H1 (cell line): ENCODE data around the gene OR4S1. TPM values are rescaled to one million over a fixed set of nuclear protein-coding genes. Genes with fewer than 3 reads are reported as not detected.

ENCODE experiments used
- CHD1 ChIP-seq: IDR thresholded peaks from 2 replicates; pipeline ENCODE4 v1.6.1; 2012; ENCODE audit warnings: low read depth, low read length, improper control_type of control experiment
- CREB1 ChIP-seq: IDR thresholded peaks from 2 replicates; pipeline ENCODE4 v1.6.1; 2012; ENCODE audit warnings: inconsistent platforms
- EP300 ChIP-seq, 2 experiments: IDR thresholded peaks; 1 replicate in 1 of 2; 2 replicates in 1 of 2; pipeline ENCODE4 v1.6.1; 2011 to 2012; ENCODE audit warnings: low read depth in 2 of 2, low read length in 2 of 2, mild to moderate bottlenecking in 2 of 2, borderline replicate concordance in 1 of 2, inconsistent platforms in 1 of 2, moderate library complexity in 1 of 2
- GABPA ChIP-seq: IDR thresholded peaks from 2 replicates; pipeline ENCODE4 v1.6.1; 2011; ENCODE audit warnings: mild to moderate bottlenecking, low read length, moderate library complexity, borderline replicate concordance; ENCODE audit not compliant: insufficient read depth
- KDM1A ChIP-seq: fragments of 200-600, 300-600 bp; sonication (generic); IDR thresholded peaks from 2 replicates; pipeline ENCODE4 v1.7.1; 2016; ENCODE audit warnings: mild to moderate bottlenecking, low read length, borderline replicate concordance
- NRF1 ChIP-seq: IDR thresholded peaks from 2 replicates; pipeline ENCODE4 v1.6.1; 2011; ENCODE audit warnings: mild to moderate bottlenecking, low read depth, low read length, improper control_type of control experiment
- PHF8 ChIP-seq: fragments of 200-600 bp; sonication (generic); conservative IDR thresholded peaks from 2 replicates; pipeline ENCODE4 v1.7.1; 2012; ENCODE audit warnings: low read depth, mild to moderate bottlenecking, inconsistent platforms, low read length, moderate library complexity
- POLR2A ChIP-seq, 2 experiments: IDR thresholded peaks; 1 replicate in 1 of 2; 2 replicates in 1 of 2; pipeline ENCODE4 v1.6.1; 2011; ENCODE audit warnings: low read depth in 2 of 2, low read length in 2 of 2, mild to moderate bottlenecking in 2 of 2; ENCODE audit errors: control extremely low read depth in 1 of 2
- YY1 ChIP-seq: IDR thresholded peaks from 2 replicates; pipeline ENCODE4 v1.6.1; 2011; ENCODE audit warnings: low read depth, mild to moderate bottlenecking, low read length
- polyA plus RNA-seq, 7 experiments: library from polyadenylated mRNA; depleted of rRNA in 3 of 7; stranded (reverse) in 5 of 7; unstranded in 2 of 7; fragments of >200 nt in 5 of 7; fragments of 200-250 nt in 2 of 7; gene quantifications; 1 replicate in 5 of 7; 2 replicates in 1 of 7; 4 replicates in 1 of 7; pipeline versions ENCODE4 v1.2.1 to v1.2.3, GENCODE V29; 2011 to 2013; ENCODE audit warnings: missing spikeins in 2 of 7, mixed read lengths in 2 of 7
- total RNA-seq: library from RNA; stranded (reverse); fragmentation: NEBNext Ultra II Directional; extraction: Animal tissue kit (Norgen Biotek cat#: 25700); gene quantifications from 2 replicates; pipeline ENCODE4 v1.2.1, GENCODE V29; 2021
- TF ChIP-seq, protein P1 (sequence below): fragments of 300-600 bp; sonication (generic); IDR thresholded peaks from 2 replicates; pipeline ENCODE4 v1.7.1; 2012; ENCODE audit warnings: low read length, moderate library complexity, mild to moderate bottlenecking, inconsistent platforms; ENCODE audit not compliant: insufficient replicate concordance
- TF ChIP-seq, protein P2 (sequence below): IDR thresholded peaks from 2 replicates; pipeline ENCODE4 v1.6.1; 2012; ENCODE audit warnings: inconsistent platforms

The OR4S1 gene
- total and polyA plus RNA-seq, 2 of the 8 experiments (the other 6 are each of a cell fraction or from before 2014, with no cell fraction given), result not detected

DNA sequence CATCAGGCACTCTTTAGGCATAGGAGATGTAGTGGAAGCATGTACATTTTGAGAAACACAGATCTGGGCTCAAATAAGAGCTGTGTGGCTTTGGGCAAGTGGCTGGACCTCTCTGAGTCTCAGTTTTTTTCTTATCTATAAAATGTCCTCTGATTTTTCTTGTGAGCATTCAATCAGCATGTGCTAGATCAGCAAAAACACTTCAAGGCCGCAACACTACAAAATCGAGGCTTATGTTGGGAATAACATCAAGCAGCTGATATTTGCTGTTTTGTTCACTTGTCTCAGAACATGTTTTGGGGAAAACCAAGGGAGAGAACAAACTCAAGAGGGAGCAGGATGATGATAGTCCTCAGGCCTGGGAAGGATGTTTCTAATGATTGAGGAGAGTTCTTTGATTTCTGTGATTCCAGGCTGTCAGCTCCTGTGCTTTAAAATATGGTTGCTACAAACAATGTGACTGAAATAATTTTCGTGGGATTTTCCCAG, 42.6 kb upstream of the OR4S1 start, which contains the start of gene OR4X1 (continued):
- TF ChIP-seq, protein P1, sequence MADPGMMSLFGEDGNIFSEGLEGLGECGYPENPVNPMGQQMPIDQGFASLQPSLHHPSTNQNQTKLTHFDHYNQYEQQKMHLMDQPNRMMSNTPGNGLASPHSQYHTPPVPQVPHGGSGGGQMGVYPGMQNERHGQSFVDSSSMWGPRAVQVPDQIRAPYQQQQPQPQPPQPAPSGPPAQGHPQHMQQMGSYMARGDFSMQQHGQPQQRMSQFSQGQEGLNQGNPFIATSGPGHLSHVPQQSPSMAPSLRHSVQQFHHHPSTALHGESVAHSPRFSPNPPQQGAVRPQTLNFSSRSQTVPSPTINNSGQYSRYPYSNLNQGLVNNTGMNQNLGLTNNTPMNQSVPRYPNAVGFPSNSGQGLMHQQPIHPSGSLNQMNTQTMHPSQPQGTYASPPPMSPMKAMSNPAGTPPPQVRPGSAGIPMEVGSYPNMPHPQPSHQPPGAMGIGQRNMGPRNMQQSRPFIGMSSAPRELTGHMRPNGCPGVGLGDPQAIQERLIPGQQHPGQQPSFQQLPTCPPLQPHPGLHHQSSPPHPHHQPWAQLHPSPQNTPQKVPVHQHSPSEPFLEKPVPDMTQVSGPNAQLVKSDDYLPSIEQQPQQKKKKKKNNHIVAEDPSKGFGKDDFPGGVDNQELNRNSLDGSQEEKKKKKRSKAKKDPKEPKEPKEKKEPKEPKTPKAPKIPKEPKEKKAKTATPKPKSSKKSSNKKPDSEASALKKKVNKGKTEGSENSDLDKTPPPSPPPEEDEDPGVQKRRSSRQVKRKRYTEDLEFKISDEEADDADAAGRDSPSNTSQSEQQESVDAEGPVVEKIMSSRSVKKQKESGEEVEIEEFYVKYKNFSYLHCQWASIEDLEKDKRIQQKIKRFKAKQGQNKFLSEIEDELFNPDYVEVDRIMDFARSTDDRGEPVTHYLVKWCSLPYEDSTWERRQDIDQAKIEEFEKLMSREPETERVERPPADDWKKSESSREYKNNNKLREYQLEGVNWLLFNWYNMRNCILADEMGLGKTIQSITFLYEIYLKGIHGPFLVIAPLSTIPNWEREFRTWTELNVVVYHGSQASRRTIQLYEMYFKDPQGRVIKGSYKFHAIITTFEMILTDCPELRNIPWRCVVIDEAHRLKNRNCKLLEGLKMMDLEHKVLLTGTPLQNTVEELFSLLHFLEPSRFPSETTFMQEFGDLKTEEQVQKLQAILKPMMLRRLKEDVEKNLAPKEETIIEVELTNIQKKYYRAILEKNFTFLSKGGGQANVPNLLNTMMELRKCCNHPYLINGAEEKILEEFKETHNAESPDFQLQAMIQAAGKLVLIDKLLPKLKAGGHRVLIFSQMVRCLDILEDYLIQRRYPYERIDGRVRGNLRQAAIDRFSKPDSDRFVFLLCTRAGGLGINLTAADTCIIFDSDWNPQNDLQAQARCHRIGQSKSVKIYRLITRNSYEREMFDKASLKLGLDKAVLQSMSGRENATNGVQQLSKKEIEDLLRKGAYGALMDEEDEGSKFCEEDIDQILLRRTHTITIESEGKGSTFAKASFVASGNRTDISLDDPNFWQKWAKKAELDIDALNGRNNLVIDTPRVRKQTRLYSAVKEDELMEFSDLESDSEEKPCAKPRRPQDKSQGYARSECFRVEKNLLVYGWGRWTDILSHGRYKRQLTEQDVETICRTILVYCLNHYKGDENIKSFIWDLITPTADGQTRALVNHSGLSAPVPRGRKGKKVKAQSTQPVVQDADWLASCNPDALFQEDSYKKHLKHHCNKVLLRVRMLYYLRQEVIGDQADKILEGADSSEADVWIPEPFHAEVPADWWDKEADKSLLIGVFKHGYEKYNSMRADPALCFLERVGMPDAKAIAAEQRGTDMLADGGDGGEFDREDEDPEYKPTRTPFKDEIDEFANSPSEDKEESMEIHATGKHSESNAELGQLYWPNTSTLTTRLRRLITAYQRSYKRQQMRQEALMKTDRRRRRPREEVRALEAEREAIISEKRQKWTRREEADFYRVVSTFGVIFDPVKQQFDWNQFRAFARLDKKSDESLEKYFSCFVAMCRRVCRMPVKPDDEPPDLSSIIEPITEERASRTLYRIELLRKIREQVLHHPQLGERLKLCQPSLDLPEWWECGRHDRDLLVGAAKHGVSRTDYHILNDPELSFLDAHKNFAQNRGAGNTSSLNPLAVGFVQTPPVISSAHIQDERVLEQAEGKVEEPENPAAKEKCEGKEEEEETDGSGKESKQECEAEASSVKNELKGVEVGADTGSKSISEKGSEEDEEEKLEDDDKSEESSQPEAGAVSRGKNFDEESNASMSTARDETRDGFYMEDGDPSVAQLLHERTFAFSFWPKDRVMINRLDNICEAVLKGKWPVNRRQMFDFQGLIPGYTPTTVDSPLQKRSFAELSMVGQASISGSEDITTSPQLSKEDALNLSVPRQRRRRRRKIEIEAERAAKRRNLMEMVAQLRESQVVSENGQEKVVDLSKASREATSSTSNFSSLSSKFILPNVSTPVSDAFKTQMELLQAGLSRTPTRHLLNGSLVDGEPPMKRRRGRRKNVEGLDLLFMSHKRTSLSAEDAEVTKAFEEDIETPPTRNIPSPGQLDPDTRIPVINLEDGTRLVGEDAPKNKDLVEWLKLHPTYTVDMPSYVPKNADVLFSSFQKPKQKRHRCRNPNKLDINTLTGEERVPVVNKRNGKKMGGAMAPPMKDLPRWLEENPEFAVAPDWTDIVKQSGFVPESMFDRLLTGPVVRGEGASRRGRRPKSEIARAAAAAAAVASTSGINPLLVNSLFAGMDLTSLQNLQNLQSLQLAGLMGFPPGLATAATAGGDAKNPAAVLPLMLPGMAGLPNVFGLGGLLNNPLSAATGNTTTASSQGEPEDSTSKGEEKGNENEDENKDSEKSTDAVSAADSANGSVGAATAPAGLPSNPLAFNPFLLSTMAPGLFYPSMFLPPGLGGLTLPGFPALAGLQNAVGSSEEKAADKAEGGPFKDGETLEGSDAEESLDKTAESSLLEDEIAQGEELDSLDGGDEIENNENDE, result no peak
- TF ChIP-seq EP300 (IDR thresholded peaks at IDR 0.05; ENCODE audit: borderline replicate concordance in 1 of 2, low read depth in 2 of 2, low read length in 2 of 2) (no peak), CHD1 (no peak), PHF8 (no peak), CREB1 (no peak), KDM1A (no peak), NRF1 (no peak), POLR2A (IDR thresholded peaks at IDR 0.05; ENCODE audit: control extremely low read depth in 1 of 2, low read depth in 2 of 2, low read length in 2 of 2) (no peak), YY1 (no peak), GABPA (no peak)
- TF ChIP-seq, protein P2, sequence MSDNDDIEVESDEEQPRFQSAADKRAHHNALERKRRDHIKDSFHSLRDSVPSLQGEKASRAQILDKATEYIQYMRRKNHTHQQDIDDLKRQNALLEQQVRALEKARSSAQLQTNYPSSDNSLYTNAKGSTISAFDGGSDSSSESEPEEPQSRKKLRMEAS, result no peak
